Measurements from ENCODE around the gene SCPEP1.

SCPEP1 gene

GRCh38 chr17:57045868-57046704, 68.2 kb downstream of the SCPEP1 start:
- Histone ChIP-seq H3K36me3 (ENCODE audit: low read depth) (no peaks in the 10 kb centered on the region), H3K4me1 (ENCODE audit: insufficient read depth, poor library complexity, severe bottlenecking) (no peaks in the 10 kb centered on the region), H3K4me3 (ENCODE audit: severe bottlenecking) (no peak overlapping the region), H3K27ac (ENCODE audit: poor library complexity, severe bottlenecking) (no peak overlapping the region), H3K27me3 (ENCODE audit: insufficient read depth, poor library complexity, severe bottlenecking) (no peaks in the 10 kb centered on the region), H3K9me3 (ENCODE audit: severe bottlenecking) (no peaks in the 10 kb centered on the region)
- no peak for ATAC-seq (ENCODE audit: low read depth)
- DNase-seq (ENCODE audit: low spot score), result peak; percentile 66
- no peak for TF ChIP-seq CTCF (IDR thresholded peaks at IDR 0.05; ENCODE audit: poor library complexity, severe bottlenecking)

GRCh38 chr17:57046749-57047148, 68.8 kb downstream of the SCPEP1 start:
- DNase-seq (ENCODE audit: low spot score), result no peak
- Histone ChIP-seq H3K4me1 (ENCODE audit: insufficient read depth, poor library complexity, severe bottlenecking) (no peaks in the 10 kb centered on the region), H3K4me3 (ENCODE audit: severe bottlenecking) (no peak overlapping the region), H3K9me3 (ENCODE audit: severe bottlenecking) (no peaks in the 10 kb centered on the region), H3K27me3 (ENCODE audit: insufficient read depth, poor library complexity, severe bottlenecking) (no peaks in the 10 kb centered on the region), H3K27ac (ENCODE audit: poor library complexity, severe bottlenecking) (no peak overlapping the region), H3K36me3 (ENCODE audit: low read depth) (no peaks in the 10 kb centered on the region)
- ATAC-seq (ENCODE audit: low read depth), result no peak
- no peak for TF ChIP-seq CTCF (IDR thresholded peaks at IDR 0.05; ENCODE audit: poor library complexity, severe bottlenecking)

GRCh38 chr17:57048096-57048495, 70.2 kb downstream of the SCPEP1 start:
- no peaks in the 10 kb centered on the region for H3K36me3 ChIP-seq (ENCODE audit: low read depth)
- TF ChIP-seq CTCF (IDR thresholded peaks at IDR 0.05; ENCODE audit: poor library complexity, severe bottlenecking), result no peak
- DNase-seq (ENCODE audit: low spot score), result no peak
- H3K9me3 ChIP-seq (ENCODE audit: severe bottlenecking), result no peaks in the 10 kb centered on the region
- no peaks in the 10 kb centered on the region for H3K27me3 ChIP-seq (ENCODE audit: insufficient read depth, poor library complexity, severe bottlenecking)
- ATAC-seq (ENCODE audit: low read depth), result peak; percentile 32; the same call in 1 of the 3 replicates
- H3K4me1 ChIP-seq (ENCODE audit: insufficient read depth, poor library complexity, severe bottlenecking), result no peaks in the 10 kb centered on the region
- H3K27ac ChIP-seq (ENCODE audit: poor library complexity, severe bottlenecking), result no peak overlapping the region
- H3K4me3 ChIP-seq (ENCODE audit: severe bottlenecking), result no peak overlapping the region

- no peaks in the 10 kb centered on the region for H3K36me3 ChIP-seq (ENCODE audit: low read depth)
- H3K4me3 ChIP-seq (ENCODE audit: severe bottlenecking), result no peak overlapping the region
- H3K9me3 ChIP-seq (ENCODE audit: severe bottlenecking), result no peaks in the 10 kb centered on the region
- no peaks in the 10 kb centered on the region for H3K4me1 ChIP-seq (ENCODE audit: insufficient read depth, poor library complexity, severe bottlenecking)
- ATAC-seq (ENCODE audit: low read depth), result no peak
- TF ChIP-seq CTCF (IDR thresholded peaks at IDR 0.05; ENCODE audit: poor library complexity, severe bottlenecking), result no peak
- no peaks in the 10 kb centered on the region for H3K27me3 ChIP-seq (ENCODE audit: insufficient read depth, poor library complexity, severe bottlenecking)
- H3K27ac ChIP-seq (ENCODE audit: poor library complexity, severe bottlenecking), result no peak overlapping the region
- no peak for DNase-seq (ENCODE audit: low spot score)
Observed at GRCh38 chr17:57050306-57050705, 72.4 kb downstream of the SCPEP1 start.

GRCh38 chr17:57051886-57052361, 74.0 kb downstream of the SCPEP1 start:
- DNase-seq (ENCODE audit: low spot score) (no peak), ATAC-seq (ENCODE audit: low read depth) (peak; percentile 70)
- H3K27me3 ChIP-seq (ENCODE audit: insufficient read depth, poor library complexity, severe bottlenecking), result no peaks in the 10 kb centered on the region
- no peak overlapping the region for H3K27ac ChIP-seq (ENCODE audit: poor library complexity, severe bottlenecking)
- H3K9me3 ChIP-seq (ENCODE audit: severe bottlenecking), result no peaks in the 10 kb centered on the region
- no peaks in the 10 kb centered on the region for H3K4me1 ChIP-seq (ENCODE audit: insufficient read depth, poor library complexity, severe bottlenecking)
- H3K36me3 ChIP-seq (ENCODE audit: low read depth), result no peaks in the 10 kb centered on the region
- no peak for TF ChIP-seq CTCF (IDR thresholded peaks at IDR 0.05; ENCODE audit: poor library complexity, severe bottlenecking)
- H3K4me3 ChIP-seq (ENCODE audit: severe bottlenecking), result no peak overlapping the region
